Measurements from ENCODE around the gene MISP3.

Gene MISP3

GRCh38 chr19:14073925-14074838, 1.6 kb downstream of the MISP3 start:
- Histone ChIP-seq H3K4me1 (ENCODE audit: insufficient read depth, low read length, severe bottlenecking) (peaks cover 30% of the 10 kb centered on the region), H4K20me1 (ENCODE audit: insufficient read depth, low read length) (no peaks in the 10 kb centered on the region), H3K9ac (ENCODE audit: low read length) (peak overlapping the region; percentile 48; the same call in 1 of the 2 replicates), H3K4me2 (ENCODE audit: low read length) (peak overlapping the region; percentile 71), H3K9me2 (ENCODE audit: low read depth, low read length) (no peaks in the 10 kb centered on the region), H3F3A (ENCODE audit: insufficient read depth, low read length) (no peaks in the 10 kb centered on the region), H3K9me3 (ENCODE audit: low read length) (no peaks in the 10 kb centered on the region), H3K27ac (ENCODE audit: low read depth, low read length, poor library complexity, severe bottlenecking) (no peak overlapping the region), H3K79me2 (ENCODE audit: insufficient read depth, low read length) (no peaks in the 10 kb centered on the region), H3K4me3 (ENCODE audit: low read depth, low read length, poor library complexity, severe bottlenecking) (peak overlapping the region; percentile 58), H2AFZ (ENCODE audit: low read length) (no peak overlapping the region), H3K36me3 (ENCODE audit: insufficient read depth, low read length) (no peaks in the 10 kb centered on the region), H3K27me3 (ENCODE audit: insufficient read depth, low read length) (no peaks in the 10 kb centered on the region)
- TF ChIP-seq, protein P1, sequence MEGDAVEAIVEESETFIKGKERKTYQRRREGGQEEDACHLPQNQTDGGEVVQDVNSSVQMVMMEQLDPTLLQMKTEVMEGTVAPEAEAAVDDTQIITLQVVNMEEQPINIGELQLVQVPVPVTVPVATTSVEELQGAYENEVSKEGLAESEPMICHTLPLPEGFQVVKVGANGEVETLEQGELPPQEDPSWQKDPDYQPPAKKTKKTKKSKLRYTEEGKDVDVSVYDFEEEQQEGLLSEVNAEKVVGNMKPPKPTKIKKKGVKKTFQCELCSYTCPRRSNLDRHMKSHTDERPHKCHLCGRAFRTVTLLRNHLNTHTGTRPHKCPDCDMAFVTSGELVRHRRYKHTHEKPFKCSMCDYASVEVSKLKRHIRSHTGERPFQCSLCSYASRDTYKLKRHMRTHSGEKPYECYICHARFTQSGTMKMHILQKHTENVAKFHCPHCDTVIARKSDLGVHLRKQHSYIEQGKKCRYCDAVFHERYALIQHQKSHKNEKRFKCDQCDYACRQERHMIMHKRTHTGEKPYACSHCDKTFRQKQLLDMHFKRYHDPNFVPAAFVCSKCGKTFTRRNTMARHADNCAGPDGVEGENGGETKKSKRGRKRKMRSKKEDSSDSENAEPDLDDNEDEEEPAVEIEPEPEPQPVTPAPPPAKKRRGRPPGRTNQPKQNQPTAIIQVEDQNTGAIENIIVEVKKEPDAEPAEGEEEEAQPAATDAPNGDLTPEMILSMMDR (IDR thresholded peaks at IDR 0.05; ENCODE audit: low read length): no peak
- TF ChIP-seq EZH2 (IDR thresholded peaks at IDR 0.05; ENCODE audit: borderline replicate concordance, low read length): no peak

GRCh38 chr19:14078411-14078810, 5.8 kb downstream of the MISP3 start:
- H3K9me2 ChIP-seq (ENCODE audit: low read depth, low read length): no peaks in the 10 kb centered on the region
- H3K4me2 ChIP-seq (ENCODE audit: low read length): no peak overlapping the region
- no peak overlapping the region for H3K9ac ChIP-seq (ENCODE audit: low read length)
- H3K4me3 ChIP-seq (ENCODE audit: low read depth, low read length, poor library complexity, severe bottlenecking): no peak overlapping the region
- no peaks in the 10 kb centered on the region for H3F3A ChIP-seq (ENCODE audit: insufficient read depth, low read length)
- no peaks in the 10 kb centered on the region for H4K20me1 ChIP-seq (ENCODE audit: insufficient read depth, low read length)
- no peak for TF ChIP-seq EZH2 (IDR thresholded peaks at IDR 0.05; ENCODE audit: borderline replicate concordance, low read length)
- TF ChIP-seq, protein P1 (IDR thresholded peaks at IDR 0.05; ENCODE audit: low read length): no peak
- no peaks in the 10 kb centered on the region for H3K79me2 ChIP-seq (ENCODE audit: insufficient read depth, low read length)
- peaks cover 36% of the 10 kb centered on the region for H3K4me1 ChIP-seq (ENCODE audit: insufficient read depth, low read length, severe bottlenecking)
- no peak overlapping the region for H2AFZ ChIP-seq (ENCODE audit: low read length)
- no peaks in the 10 kb centered on the region for H3K9me3 ChIP-seq (ENCODE audit: low read length)
- H3K27ac ChIP-seq (ENCODE audit: low read depth, low read length, poor library complexity, severe bottlenecking): no peak overlapping the region
- no peaks in the 10 kb centered on the region for H3K27me3 ChIP-seq (ENCODE audit: insufficient read depth, low read length)
- H3K36me3 ChIP-seq (ENCODE audit: insufficient read depth, low read length): no peaks in the 10 kb centered on the region

- Histone ChIP-seq H4K20me1 (ENCODE audit: insufficient read depth, low read length) (no peaks in the 10 kb centered on the region), H3K27me3 (ENCODE audit: insufficient read depth, low read length) (no peaks in the 10 kb centered on the region), H3K36me3 (ENCODE audit: insufficient read depth, low read length) (peaks cover under 1% of the 10 kb centered on the region; the same call in 1 of the 2 replicates), H3K9me3 (ENCODE audit: low read length) (no peaks in the 10 kb centered on the region), H3K79me2 (ENCODE audit: insufficient read depth, low read length) (no peaks in the 10 kb centered on the region), H3K9me2 (ENCODE audit: low read depth, low read length) (no peaks in the 10 kb centered on the region), H3K4me3 (ENCODE audit: low read depth, low read length, poor library complexity, severe bottlenecking) (peak overlapping the region; percentile 82), H3K9ac (ENCODE audit: low read length) (peak overlapping the region; percentile 90), H3F3A (ENCODE audit: insufficient read depth, low read length) (no peaks in the 10 kb centered on the region), H3K4me1 (ENCODE audit: insufficient read depth, low read length, severe bottlenecking) (peaks cover 18% of the 10 kb centered on the region), H2AFZ (ENCODE audit: low read length) (peak overlapping the region; percentile 42; the same call in 1 of the 2 replicates), H3K27ac (ENCODE audit: low read depth, low read length, poor library complexity, severe bottlenecking) (peak overlapping the region; percentile 26), H3K4me2 (ENCODE audit: low read length) (peak overlapping the region; percentile 99)
- TF ChIP-seq, protein P1 (IDR thresholded peaks at IDR 0.05; ENCODE audit: low read length): no peak
- no peak for TF ChIP-seq EZH2 (IDR thresholded peaks at IDR 0.05; ENCODE audit: borderline replicate concordance, low read length)
Measured at GRCh38 chr19:14080887-14081796, 8.6 kb downstream of the MISP3 start.

All from OCI-LY1 (cell line).